ENCODE results near the gene ITPR2.

DNA sequence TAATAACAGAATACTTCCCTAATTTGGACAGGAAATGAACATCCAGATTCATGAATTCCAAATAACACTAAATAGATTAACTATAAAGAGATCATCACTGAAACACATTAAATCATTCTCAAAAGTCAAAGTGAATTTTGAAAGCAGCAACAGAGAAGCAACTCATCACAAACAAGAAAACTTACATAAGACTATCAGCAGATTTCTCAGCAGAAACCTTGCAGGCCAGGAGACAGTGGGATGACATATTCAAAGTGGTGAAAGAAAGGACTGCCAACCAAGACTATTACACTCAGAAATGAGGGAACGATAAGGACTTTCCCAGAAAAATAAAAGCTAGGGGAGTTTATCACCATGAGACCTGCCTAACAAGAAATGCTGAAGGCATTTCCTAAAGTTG, 70.8 kb downstream of the ITPR2 start:
- TF ChIP-seq EZH2phosphoT487 (IDR thresholded peaks at IDR 0.05; ENCODE audit: insufficient read depth, low read depth) (no peak), EZH2 (IDR thresholded peaks at IDR 0.05; ENCODE audit: insufficient read depth, poor library complexity, severe bottlenecking) (no peak)
